Fibroblast of lung (primary cell): ENCODE data around the gene CD82. TPM values are rescaled to one million over a fixed set of nuclear protein-coding genes. Genes with fewer than 3 reads are reported as not detected.

Source experiments
- DNase-seq, 2 donors: peaks; one replicate each; pipeline versions ENCODE4 v3.0.0 to v3.0.0-alpha.2; 2010; ENCODE audit warnings: low read depth in 2 of 2
- H2AFZ ChIP-seq: 2 replicates; pipeline ENCODE4 v1.5.1; 2012; ENCODE audit warnings: low read length, control low read depth, inconsistent platforms
- H3K27ac ChIP-seq: 2 replicates; pipeline ENCODE4 v1.5.1; 2011; ENCODE audit warnings: low read length, control low read depth; ENCODE audit not compliant: insufficient read depth
- H3K27me3 ChIP-seq: 2 replicates; pipeline ENCODE4 v1.5.1; 2011; ENCODE audit warnings: mild to moderate bottlenecking, low read length; ENCODE audit not compliant: control insufficient read depth, insufficient read depth
- H3K36me3 ChIP-seq: 2 replicates; pipeline ENCODE4 v1.5.1; 2011; ENCODE audit warnings: low read length; ENCODE audit not compliant: control insufficient read depth, insufficient read depth
- H3K4me1 ChIP-seq: 2 replicates; pipeline ENCODE4 v1.5.1; 2011; ENCODE audit warnings: low read length; ENCODE audit not compliant: control insufficient read depth, insufficient read depth; ENCODE audit errors: extremely low read depth
- H3K4me2 ChIP-seq: 2 replicates; pipeline ENCODE4 v1.5.1; 2011; ENCODE audit warnings: low read length, control low read depth; ENCODE audit not compliant: insufficient read depth; ENCODE audit errors: extremely low read depth
- H3K4me3 ChIP-seq, 4 experiments: fragments of 200-600 bp in 1 of 4; sonication (generic) in 1 of 4; replicated peaks in 1 of 4; 2 replicates each; pipeline ENCODE4 v1.5.1; 2011 to 2016; ENCODE audit warnings: low read length in 4 of 4, low read depth in 3 of 4, mild to moderate bottlenecking in 3 of 4, control low read depth in 2 of 4, inconsistent platforms in 1 of 4, mixed read lengths in 1 of 4; ENCODE audit not compliant: insufficient read depth in 1 of 4; ENCODE audit errors: control extremely low read depth in 1 of 4
- H3K79me2 ChIP-seq: 2 replicates; pipeline ENCODE4 v1.5.1; 2012; ENCODE audit warnings: mild to moderate bottlenecking, low read length, inconsistent platforms; ENCODE audit not compliant: control insufficient read depth, insufficient read depth
- H3K9ac ChIP-seq: 2 replicates; pipeline ENCODE4 v1.5.1; 2011; ENCODE audit warnings: mild to moderate bottlenecking, low read length, control low read depth; ENCODE audit not compliant: insufficient read depth
- H3K9me3 ChIP-seq: 2 replicates; pipeline ENCODE4 v1.5.1; 2012; ENCODE audit warnings: low read depth, low read length; ENCODE audit not compliant: control insufficient read depth, insufficient read depth
- H4K20me1 ChIP-seq: 2 replicates; pipeline ENCODE4 v1.5.1; 2011; ENCODE audit warnings: low read length; ENCODE audit not compliant: control insufficient read depth, insufficient read depth; ENCODE audit errors: extremely low read depth
- CTCF ChIP-seq, 2 donors: IDR thresholded peaks in 1 of 2; conservative IDR thresholded peaks in 1 of 2; 1 replicate in 1 of 2; 2 replicates in 1 of 2; pipeline ENCODE4 v1.5.1; 2011 to 2012; ENCODE audit warnings: low read length in 2 of 2, control low read depth in 1 of 2, inconsistent platforms in 1 of 2, low read depth in 1 of 2, mild to moderate bottlenecking in 1 of 2
- EZH2 ChIP-seq: IDR thresholded peaks from 2 replicates; pipeline ENCODE4 v1.5.1; 2012; ENCODE audit warnings: low read length, control low read depth, mild to moderate bottlenecking; ENCODE audit errors: missing control alignments
- polyA plus RNA-seq, 2 donors: library from polyadenylated mRNA; depleted of rRNA in 1 of 2; stranded (reverse) in 1 of 2; unstranded in 1 of 2; fragments of >200 nt; gene quantifications; 2 replicates each; pipeline ENCODE4 v1.2.1, GENCODE V29; 2011 to 2012; ENCODE audit warnings: missing spikeins in 1 of 2
- total RNA-seq: library from RNA; depleted of rRNA; stranded (reverse); fragments of >200 nt; gene quantifications from 2 replicates; pipeline ENCODE4 v1.2.1, GENCODE V29; 2014

Gene CD82
- total and polyA plus RNA-seq, 2 donors (not counting 1 experiment from before 2014, with no cell fraction given): 54.2 to 114 TPM

DNA sequence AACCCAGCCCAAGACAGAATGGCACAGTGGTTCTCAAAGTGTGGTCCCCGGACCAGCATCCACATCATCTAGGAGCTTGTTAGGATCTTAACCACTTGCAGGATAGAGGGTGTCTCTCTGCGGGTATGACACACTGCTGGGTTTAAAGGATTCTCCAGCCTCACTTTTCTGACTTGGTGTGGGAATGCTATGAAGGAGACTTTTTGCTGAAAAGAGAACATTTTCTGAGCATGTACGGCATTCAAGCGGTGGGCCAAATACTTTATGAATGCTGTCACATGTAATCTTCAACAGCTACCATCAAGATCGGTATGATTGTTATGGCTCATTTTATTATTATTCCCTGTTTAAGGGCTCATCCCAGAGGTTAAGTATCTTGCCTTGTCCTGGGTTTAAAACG is 1.8 kb upstream of the CD82 start:
- Histone ChIP-seq H4K20me1 (no peaks in the 10 kb centered on the region), H3K27ac (no peak overlapping the region), H3K4me2 (no peak overlapping the region), H3K36me3 (no peaks in the 10 kb centered on the region), H3K9me3 (no peaks in the 10 kb centered on the region), H3K4me3 (no peak overlapping the region), H3K79me2 (no peaks in the 10 kb centered on the region), H2AFZ (no peak overlapping the region), H3K9ac (no peak overlapping the region), H3K27me3 (no peaks in the 10 kb centered on the region), H3K4me1 (peaks cover 19% of the 10 kb centered on the region)
- no peak for TF ChIP-seq EZH2
- no peak for TF ChIP-seq CTCF (conservative IDR thresholded peaks at IDR 0.05 in 1 of 2, IDR thresholded peaks at IDR 0.05 in 1 of 2; ENCODE audit: low read depth in 1 of 2, low read length in 2 of 2)
- DNase-seq: peak; percentile 28 to 80

GRCh38 chr11:44564166-44564565 is 1.3 kb upstream of the CD82 start:
- peak in 1 of 2 donors; percentile 32 for DNase-seq
- peak overlapping the region; percentile 97 for H3K27ac ChIP-seq
- TF ChIP-seq EZH2 (no peak), CTCF (conservative IDR thresholded peaks at IDR 0.05 in 1 of 2, IDR thresholded peaks at IDR 0.05 in 1 of 2; ENCODE audit: low read depth in 1 of 2, low read length in 2 of 2) (no peak)
- H3K4me2 ChIP-seq: peak overlapping the region; percentile 79
- H4K20me1 ChIP-seq: no peaks in the 10 kb centered on the region
- H3K9ac ChIP-seq: peak overlapping the region; percentile 27
- no peaks in the 10 kb centered on the region for H3K79me2 ChIP-seq
- H3K9me3 ChIP-seq: no peaks in the 10 kb centered on the region
- no peak overlapping the region for H2AFZ ChIP-seq
- peaks cover 23% of the 10 kb centered on the region for H3K4me1 ChIP-seq
- no peaks in the 10 kb centered on the region for H3K27me3 ChIP-seq
- no peaks in the 10 kb centered on the region for H3K36me3 ChIP-seq
- peak overlapping the region in 1 of 4 experiments; percentile 50 for H3K4me3 ChIP-seq

DNA sequence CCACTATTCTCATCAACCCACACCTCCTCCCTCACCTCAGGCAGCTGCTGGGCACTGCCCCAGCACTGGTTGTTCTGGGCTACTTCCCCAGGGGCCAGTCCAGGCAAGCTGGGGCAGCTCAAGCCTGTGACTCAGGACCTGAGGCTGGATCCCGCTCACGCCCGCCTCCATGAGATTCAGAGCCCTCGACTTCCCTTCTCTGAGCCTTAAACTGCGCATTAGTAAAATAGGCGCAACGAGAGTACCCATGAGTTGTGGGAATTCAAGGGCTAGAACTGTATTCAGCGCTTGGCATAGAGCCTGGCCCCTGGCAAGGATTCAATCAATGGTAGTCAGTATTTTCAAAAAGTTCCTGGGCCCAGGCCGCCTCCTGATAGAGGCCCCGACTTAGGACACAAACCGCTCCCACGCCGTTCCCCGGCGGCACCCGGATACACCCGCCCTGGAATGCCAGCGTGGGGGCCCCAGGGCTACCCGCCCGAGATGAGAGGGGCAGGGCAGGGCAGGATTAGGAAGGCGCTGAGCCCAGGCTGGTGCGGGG is 723 bp upstream of the CD82 start:
- peak overlapping the region; percentile 37 to 59 (median 50) for H3K4me3 ChIP-seq
- no peaks in the 10 kb centered on the region for H3K79me2 ChIP-seq
- H4K20me1 ChIP-seq: no peaks in the 10 kb centered on the region
- H2AFZ ChIP-seq: peak overlapping the region; percentile 60
- H3K36me3 ChIP-seq: no peaks in the 10 kb centered on the region
- H3K4me1 ChIP-seq: peaks cover 27% of the 10 kb centered on the region
- TF ChIP-seq EZH2 (no peak), CTCF (conservative IDR thresholded peaks at IDR 0.05 in 1 of 2, IDR thresholded peaks at IDR 0.05 in 1 of 2; ENCODE audit: low read depth in 1 of 2, low read length in 2 of 2) (no peak)
- H3K9ac ChIP-seq: peak overlapping the region; percentile 92
- H3K9me3 ChIP-seq: no peaks in the 10 kb centered on the region
- H3K27me3 ChIP-seq: no peaks in the 10 kb centered on the region
- H3K27ac ChIP-seq: peak overlapping the region; percentile 97
- peak overlapping the region; percentile 79 for H3K4me2 ChIP-seq
- peak; percentile 84 for DNase-seq
